Activated B cell treated with CpG ODN at 0.5 μM for 24 hours (primary cell): Measurements from ENCODE around the gene RNF19B. TPM values are rescaled to one million over a fixed set of nuclear protein-coding genes. Genes with fewer than 3 reads are reported as not detected.
A peak's percentile ranks its signal among the peaks of the same experiment; 100 is the strongest.
"Not testable (repeated sequence)": the region's sequence is repeated elsewhere in the genome, so short reads cannot be mapped to it uniquely, and the experiment has no call there.

Source experiments
- ATAC-seq: fragments of 200-7000 bp; cut with Tn5 transposase; one replicate; pipeline ENCODE4 v1.10.0; 2021; ENCODE audit warnings: low read depth, mild to moderate bottlenecking, moderate library complexity
- CTCF ChIA-PET: fragments of 350-600 bp; sonication (Branson Sonifier 250); formaldehyde crosslinking; loops from one replicate; lab custom pipeline; 2021; ENCODE audit warnings: antibody characterized with exemption; lab: Charles Lee
- POLR2A ChIA-PET: fragments of 350-600 bp; sonication (Branson Sonifier 250); formaldehyde crosslinking; loops from one replicate; lab custom pipeline; 2021; ENCODE audit warnings: antibody characterized with exemption; lab: Charles Lee
- DNase-seq: peaks from one replicate; pipeline ENCODE4 v3.0.0; 2022
- H3K27ac Mint-ChIP-seq: one replicate; pipeline ENCODE4 v1.8.0; 2020; ENCODE audit warnings: mixed read lengths
- H3K27me3 Mint-ChIP-seq: one replicate; pipeline ENCODE4 v1.8.0; 2021; ENCODE audit warnings: mixed read lengths
- H3K36me3 Mint-ChIP-seq: one replicate; pipeline ENCODE4 v1.8.0; 2021; ENCODE audit warnings: low read depth, mixed read lengths
- H3K4me1 Mint-ChIP-seq: one replicate; pipeline ENCODE4 v1.8.0; 2021; ENCODE audit warnings: mixed read lengths
- H3K4me3 Mint-ChIP-seq: one replicate; pipeline ENCODE4 v1.8.0; 2020; ENCODE audit warnings: mild to moderate bottlenecking, mixed read lengths
- H3K9me3 Mint-ChIP-seq: one replicate; pipeline ENCODE4 v1.8.0; 2020; ENCODE audit warnings: mixed read lengths
- intact Hi-C: fragments of 100-400 bp; cut with micrococcal nuclease; formaldehyde crosslinking; loops from one replicate; pipeline ENCODE4 v1.15.1; 2024
- total RNA-seq: library from RNA; stranded (reverse); gene quantifications from 2 replicates; pipeline ENCODE4 v1.2.3, GENCODE V29; 2022
- TF ChIP-seq, protein P1 (sequence below): fragments of 200-600 bp; IDR thresholded peaks from one replicate; pipeline ENCODE4 v1.8.0; 2022; ENCODE audit warnings: antibody characterized with exemption, mild to moderate bottlenecking

RNF19B gene
- total RNA-seq, 1 donor from 2014 or later, result 23.6 TPM

DNA sequence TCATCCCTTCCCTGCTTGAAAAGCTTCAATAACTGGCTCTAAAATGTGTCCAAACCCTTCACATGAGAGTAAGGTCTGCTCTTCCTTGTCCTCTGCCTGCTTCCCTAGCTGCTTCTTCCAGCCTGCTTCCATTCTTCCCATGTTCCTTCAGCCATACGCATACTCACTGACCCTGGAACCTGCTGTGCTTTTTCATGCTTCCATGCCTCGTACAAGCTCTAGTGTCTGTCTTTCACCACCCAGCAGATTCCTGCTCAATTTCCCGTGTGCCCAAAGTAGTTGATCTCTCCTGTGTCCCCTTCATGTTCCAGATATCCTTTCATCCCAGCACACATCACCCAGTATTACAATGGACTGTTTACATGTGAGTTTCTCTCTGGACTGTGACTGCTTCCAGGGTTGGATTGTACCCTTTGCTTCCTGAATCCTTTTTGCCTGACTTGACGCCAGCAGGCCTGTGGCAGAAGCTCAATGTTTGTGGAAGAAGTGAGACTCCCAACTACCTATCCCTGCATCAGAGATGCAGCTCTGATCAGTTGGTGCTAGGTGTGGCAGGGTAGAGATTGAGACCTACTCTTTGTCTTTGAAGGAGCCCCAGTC is 35.9 kb upstream of the RNF19B start:
- Mint-ChIP-seq H3K4me1 (peaks cover 11% of the 10 kb centered on the region), H3K36me3 (no peaks in the 10 kb centered on the region), H3K9me3 (no peaks in the 10 kb centered on the region), H3K27ac (peak overlapping the region; percentile 15), H3K4me3 (no peak overlapping the region), H3K27me3 (no peaks in the 10 kb centered on the region)
- intact Hi-C loops, result no loop called here
- DNase-seq, result no peak
- ATAC-seq, result no peak
- ChIA-PET CTCF (interaction anchor here (1.1 to 3.8 kb wide), 6 partner anchors 9 to 66 kb away, joined by 4 to 16 read pairs (median 5); no protein-coding TSS in a partner anchor), POLR2A (interaction anchor here (0.6 to 1.5 kb wide), 3 partner anchors 8 to 965 kb away, joined by 3 to 8 read pairs (median 4); partner anchors contain the start of gene RNF19B)
- TF ChIP-seq, protein P1, sequence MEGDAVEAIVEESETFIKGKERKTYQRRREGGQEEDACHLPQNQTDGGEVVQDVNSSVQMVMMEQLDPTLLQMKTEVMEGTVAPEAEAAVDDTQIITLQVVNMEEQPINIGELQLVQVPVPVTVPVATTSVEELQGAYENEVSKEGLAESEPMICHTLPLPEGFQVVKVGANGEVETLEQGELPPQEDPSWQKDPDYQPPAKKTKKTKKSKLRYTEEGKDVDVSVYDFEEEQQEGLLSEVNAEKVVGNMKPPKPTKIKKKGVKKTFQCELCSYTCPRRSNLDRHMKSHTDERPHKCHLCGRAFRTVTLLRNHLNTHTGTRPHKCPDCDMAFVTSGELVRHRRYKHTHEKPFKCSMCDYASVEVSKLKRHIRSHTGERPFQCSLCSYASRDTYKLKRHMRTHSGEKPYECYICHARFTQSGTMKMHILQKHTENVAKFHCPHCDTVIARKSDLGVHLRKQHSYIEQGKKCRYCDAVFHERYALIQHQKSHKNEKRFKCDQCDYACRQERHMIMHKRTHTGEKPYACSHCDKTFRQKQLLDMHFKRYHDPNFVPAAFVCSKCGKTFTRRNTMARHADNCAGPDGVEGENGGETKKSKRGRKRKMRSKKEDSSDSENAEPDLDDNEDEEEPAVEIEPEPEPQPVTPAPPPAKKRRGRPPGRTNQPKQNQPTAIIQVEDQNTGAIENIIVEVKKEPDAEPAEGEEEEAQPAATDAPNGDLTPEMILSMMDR, result no peak

DNA sequence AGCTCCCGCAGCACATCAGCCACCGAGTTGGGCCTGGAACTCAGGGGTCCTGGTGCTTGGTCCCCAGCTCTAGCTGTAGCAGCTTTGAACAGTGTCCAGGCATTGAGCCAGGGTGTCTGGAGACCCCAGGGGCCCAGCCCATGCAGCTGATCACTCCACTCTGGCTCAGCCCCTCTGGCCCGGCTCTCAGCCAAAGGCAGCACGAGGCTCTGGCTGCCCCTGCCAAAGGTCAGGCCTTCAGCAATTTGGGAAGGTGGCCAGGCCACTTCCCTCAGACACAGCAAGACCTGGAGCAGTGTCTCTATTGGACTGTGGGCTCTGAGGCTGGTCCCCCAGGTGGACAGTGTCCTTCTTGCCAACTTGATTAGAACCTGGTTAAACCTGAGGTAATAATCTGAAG is 34.4 kb upstream of the RNF19B start:
- no peaks in the 10 kb centered on the region for H3K27me3 Mint-ChIP-seq
- no peak for DNase-seq
- intact Hi-C loops, result no loop called here
- no peaks in the 10 kb centered on the region for H3K9me3 Mint-ChIP-seq
- no peaks in the 10 kb centered on the region for H3K36me3 Mint-ChIP-seq
- CTCF ChIA-PET, result no interaction called here
- no peak for ATAC-seq
- H3K4me1 Mint-ChIP-seq, result peaks cover 19% of the 10 kb centered on the region
- POLR2A ChIA-PET, result interaction anchor here (0.8 to 0.9 kb wide), 3 partner anchors 18 to 46 kb away, joined by 3 to 4 read pairs (median 3); partner anchors contain the start of gene RNF19B
- H3K4me3 Mint-ChIP-seq, result no peak overlapping the region
- TF ChIP-seq, protein P1, result no peak
- H3K27ac Mint-ChIP-seq, result no peak overlapping the region

DNA sequence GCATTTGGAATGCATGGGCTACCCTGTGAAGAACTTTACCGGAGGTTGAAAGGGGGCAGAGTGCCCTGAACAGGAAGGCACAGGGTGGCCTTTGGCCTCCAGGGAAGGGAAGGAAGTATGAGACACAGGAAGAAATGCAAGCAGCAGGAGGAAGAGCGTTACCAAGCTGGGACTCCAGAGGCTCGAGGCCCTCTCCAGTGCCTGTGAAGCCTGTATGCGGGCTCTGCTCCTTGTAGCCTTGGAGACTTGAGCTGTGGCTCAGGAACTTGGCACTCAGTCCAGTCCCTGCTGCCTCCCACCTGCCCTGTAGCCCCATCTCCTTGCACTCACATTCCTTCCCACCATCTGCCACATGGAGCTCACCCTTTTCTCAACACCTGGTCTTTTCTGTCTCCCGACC is 33.5 kb upstream of the RNF19B start:
- Mint-ChIP-seq H3K4me1 (peaks cover 29% of the 10 kb centered on the region), H3K27me3 (no peaks in the 10 kb centered on the region), H3K27ac (peak overlapping the region; percentile 39), H3K36me3 (no peaks in the 10 kb centered on the region), H3K9me3 (no peaks in the 10 kb centered on the region), H3K4me3 (no peak overlapping the region)
- POLR2A ChIA-PET, result interaction anchor here (0.6 to 1.7 kb wide), 6 partner anchors 17 to 129 kb away, joined by 3 to 7 read pairs (median 4); partner anchors contain the start of gene RNF19B
- intact Hi-C loops, result no loop called here
- CTCF ChIA-PET, result interaction anchor here (0.7 to 0.9 kb wide), 2 partner anchors 9 to 17 kb away, joined by 3 to 4 read pairs; no protein-coding TSS in a partner anchor
- DNase-seq (no peak), ATAC-seq (no peak)
- TF ChIP-seq, protein P1, result no peak

DNA sequence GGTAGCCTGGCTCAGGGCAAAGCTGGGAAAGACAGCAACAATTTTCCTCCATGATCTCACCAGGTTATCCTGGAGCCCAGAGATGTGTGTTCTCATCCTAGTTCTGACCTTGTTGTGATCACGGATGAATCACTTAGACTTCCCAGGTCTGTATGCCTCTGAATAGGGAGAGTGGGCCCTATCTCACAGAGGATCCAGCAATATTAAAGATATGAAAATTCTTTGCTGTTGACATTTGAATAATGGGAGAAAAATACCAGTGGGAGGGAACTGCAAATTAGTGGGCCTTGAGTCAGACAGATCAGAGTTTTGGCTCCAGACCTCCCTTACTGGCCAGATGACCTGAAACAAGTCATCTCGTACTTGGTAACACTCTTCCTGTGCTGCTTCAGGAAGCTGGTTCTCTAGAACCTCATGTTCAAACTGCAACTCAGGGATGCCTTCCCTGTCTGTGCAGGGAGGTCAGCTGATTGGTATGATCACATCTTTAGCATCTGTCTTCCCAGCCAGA is 32.8 kb upstream of the RNF19B start:
- intact Hi-C loops, result no loop called here

DNA sequence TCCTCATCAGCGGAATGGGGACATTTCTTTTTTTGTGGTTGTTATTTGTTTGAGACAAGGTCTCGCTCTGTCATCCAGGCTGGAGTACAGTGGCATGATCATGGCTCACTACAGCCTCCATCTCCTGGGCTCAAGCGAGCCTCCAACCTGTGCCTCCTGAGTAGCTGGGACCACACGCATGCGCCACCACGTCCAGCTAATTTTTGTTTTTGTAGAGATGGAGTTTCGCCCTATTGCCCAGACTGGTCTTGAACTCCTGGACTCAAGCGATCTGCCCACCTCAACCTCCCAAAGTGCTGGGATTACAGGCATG is 28.7 kb upstream of the RNF19B start:
- intact Hi-C loops, result loop anchor here (5.0 kb wide), 1 partner anchor 176 kb away; the partner anchor contains the start of genes S100PBP and YARS1
- CTCF ChIA-PET, result interaction anchor here (1.1 to 2.9 kb wide), 6 partner anchors 13 to 63 kb away, joined by 3 to 8 read pairs (median 5); no protein-coding TSS in a partner anchor
- H3K9me3 Mint-ChIP-seq, DNase-seq, ATAC-seq, H3K27me3 Mint-ChIP-seq, H3K36me3 Mint-ChIP-seq: not testable (repeated sequence)
- H3K27ac Mint-ChIP-seq, result peak overlapping the region; percentile 97
- H3K4me3 Mint-ChIP-seq, result peak overlapping the region; percentile 76
- peaks cover 68% of the 10 kb centered on the region for H3K4me1 Mint-ChIP-seq
- POLR2A ChIA-PET, result interaction anchor here (0.5 to 5.2 kb wide), 14 partner anchors 9 to 171 kb away, joined by 3 to 109 read pairs (median 8); partner anchors contain the start of gene RNF19B

More for the DNA sequence above, 32.8 kb upstream of the RNF19B start:
- TF ChIP-seq, protein P1, result no peak
- H3K36me3 Mint-ChIP-seq, result no peaks in the 10 kb centered on the region
- H3K4me1 Mint-ChIP-seq, result peaks cover 35% of the 10 kb centered on the region
- no peak overlapping the region for H3K4me3 Mint-ChIP-seq
- ATAC-seq (no peak), DNase-seq (no peak)
- H3K27ac Mint-ChIP-seq, result peak overlapping the region; percentile 72
- H3K27me3 Mint-ChIP-seq, result no peaks in the 10 kb centered on the region
- no peaks in the 10 kb centered on the region for H3K9me3 Mint-ChIP-seq
- CTCF ChIA-PET, result interaction anchor here (0.9 to 1.2 kb wide), 2 partner anchors 8 to 16 kb away, joined by 3 to 4 read pairs; no protein-coding TSS in a partner anchor
- POLR2A ChIA-PET, result interaction anchor here (0.6 to 1.7 kb wide), 2 partner anchors 17 to 78 kb away, joined by 4 to 7 read pairs; no protein-coding TSS in a partner anchor
